Activated naive CD8-positive, alpha-beta T cell treated with anti-CD3 and anti-CD28 coated beads, Interleukin-2, amount 50 U/mL, for 24 hours (primary cell): Measurements from ENCODE around the gene TDRD9.

Source experiments
- ATAC-seq: fragments of 150-1000 bp; cut with Tn5 transposase; one replicate; pipeline ENCODE4 v1.10.0; 2021
- DNase-seq: peaks from one replicate; pipeline ENCODE4 v3.0.0; 2021
- H3K27ac Mint-ChIP-seq: one replicate; pipeline ENCODE4 v1.8.0; 2021; ENCODE audit warnings: mild to moderate bottlenecking, mixed read lengths
- H3K27me3 Mint-ChIP-seq: one replicate; pipeline ENCODE4 v1.8.0; 2021; ENCODE audit warnings: mixed read lengths
- H3K36me3 Mint-ChIP-seq: one replicate; pipeline ENCODE4 v1.8.0; 2021; ENCODE audit warnings: low read depth, mixed read lengths
- H3K4me1 Mint-ChIP-seq: one replicate; pipeline ENCODE4 v1.8.0; 2021; ENCODE audit warnings: mixed read lengths
- H3K4me3 Mint-ChIP-seq: one replicate; pipeline ENCODE4 v1.8.0; 2021; ENCODE audit warnings: mild to moderate bottlenecking, moderate library complexity, mixed read lengths
- H3K9me3 Mint-ChIP-seq: one replicate; pipeline ENCODE4 v1.8.0; 2021; ENCODE audit warnings: mixed read lengths

The TDRD9 gene

GRCh38 chr14:104007121-104007520 is 78.9 kb downstream of the TDRD9 start:
- DNase-seq (no peak), ATAC-seq (no peak)
- Mint-ChIP-seq H3K9me3 (no peaks in the 10 kb centered on the region), H3K4me3 (no peak overlapping the region), H3K27me3 (peaks cover 9% of the 10 kb centered on the region), H3K36me3 (no peaks in the 10 kb centered on the region), H3K4me1 (no peaks in the 10 kb centered on the region), H3K27ac (no peak overlapping the region)

DNA sequence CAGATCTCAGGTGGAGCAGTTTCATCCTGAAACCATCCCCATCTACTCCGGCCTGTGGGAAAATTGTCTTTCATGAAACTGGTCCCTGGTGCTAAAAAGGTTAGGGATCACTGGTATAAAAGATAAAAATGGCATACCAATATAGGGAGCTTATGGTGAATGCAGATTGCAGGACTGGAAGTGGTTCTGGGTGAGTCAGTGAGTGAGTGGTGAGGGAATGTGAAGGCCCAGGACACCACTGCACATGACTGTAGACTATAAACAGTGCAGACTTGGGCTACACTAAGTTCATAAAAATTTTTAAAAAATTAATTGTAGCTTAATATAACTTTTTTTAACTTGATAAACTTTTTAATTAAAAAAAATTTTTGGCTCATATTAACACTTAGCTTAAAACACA is 81.0 kb downstream of the TDRD9 start:
- Mint-ChIP-seq H3K27ac (no peak overlapping the region), H3K4me1 (no peaks in the 10 kb centered on the region), H3K27me3 (peaks cover 6% of the 10 kb centered on the region), H3K9me3 (no peaks in the 10 kb centered on the region), H3K36me3 (no peaks in the 10 kb centered on the region), H3K4me3 (no peak overlapping the region)
- DNase-seq (no peak), ATAC-seq (no peak)

DNA sequence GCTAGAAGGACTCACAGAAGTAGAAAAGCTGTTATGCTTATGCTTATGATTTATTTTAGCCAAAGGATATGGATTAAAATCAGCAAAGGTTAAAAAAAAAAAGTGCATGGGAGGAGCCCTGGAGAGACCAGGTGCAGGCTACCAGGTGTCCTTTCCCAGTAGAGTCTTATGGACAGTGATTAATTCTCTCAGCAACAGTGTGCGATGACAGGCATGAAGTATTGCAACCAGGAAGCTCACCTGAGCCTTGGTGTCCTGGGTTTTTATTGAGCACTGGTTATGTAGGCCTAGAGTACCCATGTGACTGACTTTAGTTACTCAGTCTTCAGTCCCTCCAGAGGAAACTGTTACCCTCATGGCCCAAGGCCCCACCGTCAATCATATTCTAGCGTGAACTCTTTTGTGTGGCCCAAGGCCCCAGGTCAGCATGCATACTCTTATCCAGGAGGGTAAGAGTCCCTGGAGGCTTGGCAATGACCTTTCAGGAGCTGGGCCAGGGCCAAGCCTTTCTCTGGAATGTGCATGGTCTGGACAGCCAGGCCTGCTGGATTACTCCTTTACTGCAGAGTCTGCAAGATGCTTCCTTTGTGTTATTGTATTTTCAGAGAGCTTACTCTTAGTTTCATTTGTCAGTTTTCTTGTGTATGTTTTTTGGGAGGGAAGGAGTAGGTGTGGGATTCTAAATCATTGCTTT is 83.7 kb downstream of the TDRD9 start:
- H3K9me3 Mint-ChIP-seq: no peaks in the 10 kb centered on the region
- no peak overlapping the region for H3K27ac Mint-ChIP-seq
- H3K36me3 Mint-ChIP-seq: no peaks in the 10 kb centered on the region
- no peak for ATAC-seq
- H3K4me1 Mint-ChIP-seq: no peaks in the 10 kb centered on the region
- H3K4me3 Mint-ChIP-seq: no peak overlapping the region
- DNase-seq: no peak
- peaks cover 3% of the 10 kb centered on the region for H3K27me3 Mint-ChIP-seq

DNA sequence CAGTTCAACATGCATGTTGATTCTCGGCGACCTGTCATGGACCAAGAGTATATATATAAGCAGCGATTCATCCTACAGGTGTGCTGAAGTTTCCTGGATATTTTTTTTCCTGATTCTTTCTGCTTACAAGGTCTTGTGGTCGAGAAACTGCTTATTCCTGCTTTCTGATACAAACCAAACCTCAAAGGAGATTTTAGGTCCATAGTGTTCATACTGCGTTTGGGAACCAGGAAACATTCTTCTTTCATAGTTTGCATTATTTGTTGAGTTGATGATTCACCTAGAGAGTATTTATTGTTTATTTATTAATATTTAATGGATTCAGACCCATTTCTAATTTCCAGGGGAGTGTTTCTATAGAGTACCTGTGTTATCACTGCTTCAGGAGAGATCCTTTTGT is 86.5 kb downstream of the TDRD9 start:
- Mint-ChIP-seq H3K4me3 (no peak overlapping the region), H3K27me3 (peaks cover 8% of the 10 kb centered on the region), H3K27ac (no peak overlapping the region), H3K4me1 (no peaks in the 10 kb centered on the region), H3K36me3 (no peaks in the 10 kb centered on the region), H3K9me3 (no peaks in the 10 kb centered on the region)
- ATAC-seq (no peak), DNase-seq (no peak)

- peaks cover 14% of the 10 kb centered on the region for H3K27me3 Mint-ChIP-seq
- H3K36me3 Mint-ChIP-seq: no peaks in the 10 kb centered on the region
- H3K9me3 Mint-ChIP-seq: no peaks in the 10 kb centered on the region
- ATAC-seq: no peak
- no peak overlapping the region for H3K4me3 Mint-ChIP-seq
- H3K27ac Mint-ChIP-seq: no peak overlapping the region
- H3K4me1 Mint-ChIP-seq: no peaks in the 10 kb centered on the region
- DNase-seq: no peak
These were observed 88.8 kb downstream of the TDRD9 start for GRCh38 chr14:104016873-104017650.

- H3K27ac Mint-ChIP-seq: no peak overlapping the region
- DNase-seq (no peak), ATAC-seq (no peak)
- no peaks in the 10 kb centered on the region for H3K4me1 Mint-ChIP-seq
- peaks cover 18% of the 10 kb centered on the region for H3K27me3 Mint-ChIP-seq
- no peaks in the 10 kb centered on the region for H3K9me3 Mint-ChIP-seq
- H3K4me3 Mint-ChIP-seq: no peak overlapping the region
- no peaks in the 10 kb centered on the region for H3K36me3 Mint-ChIP-seq
These were observed 90.8 kb downstream of the TDRD9 start for GRCh38 chr14:104019029-104019428.

DNA sequence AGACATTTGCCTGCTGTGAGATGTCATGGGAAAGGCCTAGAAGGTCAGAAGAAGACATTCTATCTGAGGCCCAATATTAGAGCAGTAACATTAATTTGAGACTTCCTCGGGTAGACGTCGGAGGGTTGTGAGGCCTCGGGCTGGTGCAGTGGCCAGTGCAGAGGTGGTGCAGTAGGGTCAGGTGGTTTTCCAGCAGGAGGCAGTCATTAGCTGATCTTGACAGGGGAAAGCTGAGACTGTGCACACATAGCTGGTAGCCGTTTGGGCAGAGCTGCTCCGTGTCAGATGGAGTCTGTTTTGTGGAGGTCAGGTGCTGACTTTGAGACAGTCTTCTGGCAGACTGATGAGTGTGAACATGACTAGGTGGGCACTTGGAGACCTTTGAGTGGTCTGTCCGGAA is 91.5 kb downstream of the TDRD9 start:
- Mint-ChIP-seq H3K27me3 (peaks cover 18% of the 10 kb centered on the region), H3K9me3 (no peaks in the 10 kb centered on the region), H3K36me3 (no peaks in the 10 kb centered on the region), H3K4me3 (no peak overlapping the region), H3K4me1 (no peaks in the 10 kb centered on the region), H3K27ac (no peak overlapping the region)
- DNase-seq (no peak), ATAC-seq (no peak)

- Mint-ChIP-seq H3K4me3 (no peak overlapping the region), H3K27ac (no peak overlapping the region)
These were observed 92.2 kb downstream of the TDRD9 start for GRCh38 chr14:104020471-104020870.

GRCh38 chr14:104023325-104024055 is 95.2 kb downstream of the TDRD9 start:
- ATAC-seq (no peak), DNase-seq (no peak)
- Mint-ChIP-seq H3K9me3 (no peaks in the 10 kb centered on the region), H3K36me3 (no peaks in the 10 kb centered on the region), H3K4me3 (no peak overlapping the region), H3K4me1 (no peaks in the 10 kb centered on the region), H3K27ac (no peak overlapping the region), H3K27me3 (peaks cover 27% of the 10 kb centered on the region)

More at GRCh38 chr14:104020471-104020870, 92.2 kb downstream of the TDRD9 start:
- Mint-ChIP-seq H3K36me3 (no peaks in the 10 kb centered on the region), H3K27me3 (peaks cover 22% of the 10 kb centered on the region), H3K9me3 (no peaks in the 10 kb centered on the region), H3K4me1 (no peaks in the 10 kb centered on the region)
- DNase-seq: no peak
- ATAC-seq: no peak

DNA sequence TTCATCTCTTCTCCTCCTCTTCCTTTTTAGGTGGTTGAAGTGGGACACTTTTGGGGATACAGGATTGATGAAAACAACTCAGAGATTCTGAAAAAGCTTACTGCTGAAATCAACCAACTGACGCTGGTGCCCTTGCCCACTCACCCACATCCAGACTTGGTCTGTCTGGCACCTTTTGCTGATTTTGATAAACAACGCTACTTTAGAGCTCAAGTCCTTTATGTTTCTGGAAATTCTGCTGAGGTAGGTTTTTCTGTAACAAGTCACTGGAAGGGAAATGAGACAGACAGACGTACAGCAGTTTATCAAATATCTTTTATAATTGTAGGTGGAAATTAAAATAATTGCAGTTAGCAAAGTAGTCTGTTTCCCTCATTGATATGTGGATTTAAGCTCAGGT is 97.3 kb downstream of the TDRD9 start:
- Mint-ChIP-seq H3K4me3 (no peak overlapping the region), H3K27me3 (peaks cover 24% of the 10 kb centered on the region), H3K4me1 (no peaks in the 10 kb centered on the region), H3K9me3 (no peaks in the 10 kb centered on the region), H3K27ac (no peak overlapping the region), H3K36me3 (no peaks in the 10 kb centered on the region)
- no peak for DNase-seq
- ATAC-seq: no peak

- H3K4me1 Mint-ChIP-seq: no peaks in the 10 kb centered on the region
- DNase-seq (no peak), ATAC-seq (no peak)
- no peak overlapping the region for H3K4me3 Mint-ChIP-seq
- H3K27me3 Mint-ChIP-seq: peaks cover 25% of the 10 kb centered on the region
- no peaks in the 10 kb centered on the region for H3K36me3 Mint-ChIP-seq
- H3K27ac Mint-ChIP-seq: no peak overlapping the region
- no peaks in the 10 kb centered on the region for H3K9me3 Mint-ChIP-seq
These were observed 97.8 kb downstream of the TDRD9 start for GRCh38 chr14:104026024-104026423.

DNA sequence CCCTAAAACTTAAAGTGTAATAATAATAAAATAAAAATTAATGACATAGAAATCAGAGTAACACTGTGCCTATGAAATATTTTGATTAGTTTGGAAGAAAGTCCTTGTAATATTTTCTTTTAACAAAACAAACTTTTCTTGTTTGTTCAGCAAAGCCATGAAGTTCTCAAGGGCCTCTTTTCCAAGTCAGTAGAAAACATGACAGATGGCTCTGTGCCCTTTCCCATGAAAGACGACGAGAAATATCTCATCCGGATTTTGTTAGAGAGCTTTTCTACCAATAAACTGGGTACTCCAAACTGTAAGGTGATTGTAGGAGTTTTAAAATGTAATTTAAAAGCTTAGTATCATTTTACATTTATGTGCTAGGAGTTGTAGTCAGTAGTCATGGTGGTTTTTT is 102.7 kb downstream of the TDRD9 start:
- no peak overlapping the region for H3K4me3 Mint-ChIP-seq
- no peaks in the 10 kb centered on the region for H3K9me3 Mint-ChIP-seq
- no peak overlapping the region for H3K27ac Mint-ChIP-seq
- DNase-seq (no peak), ATAC-seq (no peak)
- no peaks in the 10 kb centered on the region for H3K4me1 Mint-ChIP-seq
- no peaks in the 10 kb centered on the region for H3K36me3 Mint-ChIP-seq
- peaks cover 33% of the 10 kb centered on the region for H3K27me3 Mint-ChIP-seq

GRCh38 chr14:104031384-104031783 is 103.1 kb downstream of the TDRD9 start:
- H3K4me3 Mint-ChIP-seq: no peak overlapping the region
- ATAC-seq (no peak), DNase-seq (no peak)
- no peaks in the 10 kb centered on the region for H3K4me1 Mint-ChIP-seq
- H3K9me3 Mint-ChIP-seq: no peaks in the 10 kb centered on the region
- no peaks in the 10 kb centered on the region for H3K36me3 Mint-ChIP-seq
- H3K27ac Mint-ChIP-seq: no peak overlapping the region
- peaks cover 33% of the 10 kb centered on the region for H3K27me3 Mint-ChIP-seq

DNA sequence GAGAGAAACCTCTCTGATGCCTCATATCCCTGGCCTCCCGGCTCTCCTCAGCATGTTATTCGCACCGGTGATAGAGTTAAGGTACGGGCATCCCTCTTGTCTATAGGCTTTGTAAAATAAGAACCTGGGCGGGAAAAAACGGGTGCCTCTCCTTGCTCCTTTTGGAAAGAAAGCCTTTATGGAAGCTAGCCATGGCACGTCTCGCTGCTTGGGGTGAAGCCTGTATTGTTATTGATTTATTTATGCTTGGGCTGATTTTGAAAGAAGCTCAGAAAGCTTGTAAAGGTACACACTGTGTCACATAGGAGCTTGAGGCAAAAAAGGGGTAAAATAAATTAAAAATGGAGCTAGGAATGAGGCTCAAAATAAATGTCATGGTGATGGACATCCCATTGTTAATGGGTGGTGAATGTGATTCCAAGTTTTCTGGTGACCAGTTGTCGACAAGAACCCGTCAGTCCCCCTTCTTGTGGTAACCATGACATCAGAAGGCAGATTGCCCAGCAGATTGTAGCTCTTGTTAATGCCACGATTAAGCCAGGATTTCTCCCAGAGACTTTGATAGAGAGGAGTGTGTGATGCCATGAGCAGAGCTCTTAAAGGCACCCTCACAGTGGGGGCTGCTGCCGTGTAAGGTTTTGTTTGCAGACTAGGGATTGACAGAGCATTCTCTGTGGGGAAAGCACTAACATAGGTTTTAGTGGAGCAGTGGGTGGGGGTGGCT is 106.9 kb downstream of the TDRD9 start:
- Mint-ChIP-seq H3K27ac (no peak overlapping the region), H3K4me1 (no peaks in the 10 kb centered on the region), H3K36me3 (no peaks in the 10 kb centered on the region), H3K9me3 (no peaks in the 10 kb centered on the region), H3K27me3 (peaks cover 32% of the 10 kb centered on the region), H3K4me3 (no peak overlapping the region)
- DNase-seq (no peak), ATAC-seq (no peak)
